ENCODE data around the gene PASK.

PASK gene

GRCh38 chr2:241074901-241075540 lies 74.3 kb downstream of the PASK start:
- no peak overlapping the region for H3K4me3 ChIP-seq (ENCODE audit: low read depth, low read length)
- no peak for DNase-seq (ENCODE audit: low read depth)
- no peak for TF ChIP-seq CTCF (IDR thresholded peaks at IDR 0.05; ENCODE audit: control insufficient read depth, extremely low read depth, insufficient read depth)

- no peak for DNase-seq (ENCODE audit: low read depth)
- H3K4me3 ChIP-seq (ENCODE audit: low read depth, low read length): no peak overlapping the region
- no peak for TF ChIP-seq CTCF (IDR thresholded peaks at IDR 0.05; ENCODE audit: control insufficient read depth, extremely low read depth, insufficient read depth)
Measured at GRCh38 chr2:241074065-241074818, 75.0 kb downstream of the PASK start.

- no peak overlapping the region for H3K4me3 ChIP-seq (ENCODE audit: low read depth, low read length)
- DNase-seq (ENCODE audit: low read depth): no peak
- no peak for TF ChIP-seq CTCF (IDR thresholded peaks at IDR 0.05; ENCODE audit: control insufficient read depth, extremely low read depth, insufficient read depth)
Measured at GRCh38 chr2:241073166-241074064, 75.9 kb downstream of the PASK start.

GRCh38 chr2:241072553-241073165 lies 76.6 kb downstream of the PASK start:
- no peak overlapping the region for H3K4me3 ChIP-seq (ENCODE audit: low read depth, low read length)
- TF ChIP-seq CTCF (IDR thresholded peaks at IDR 0.05; ENCODE audit: control insufficient read depth, extremely low read depth, insufficient read depth): no peak
- no peak for DNase-seq (ENCODE audit: low read depth)

GRCh38 chr2:241072151-241072550 lies 77.1 kb downstream of the PASK start:
- DNase-seq (ENCODE audit: low read depth): no peak
- no peak overlapping the region for H3K4me3 ChIP-seq (ENCODE audit: low read depth, low read length)
- no peak for TF ChIP-seq CTCF (IDR thresholded peaks at IDR 0.05; ENCODE audit: control insufficient read depth, extremely low read depth, insufficient read depth)

GRCh38 chr2:241071677-241072111 lies 77.6 kb downstream of the PASK start:
- TF ChIP-seq CTCF (IDR thresholded peaks at IDR 0.05; ENCODE audit: control insufficient read depth, extremely low read depth, insufficient read depth): no peak
- no peak for DNase-seq (ENCODE audit: low read depth)
- no peak overlapping the region for H3K4me3 ChIP-seq (ENCODE audit: low read depth, low read length)
